GM21367 (cell line): ENCODE measurements around the gene ARHGAP8.

Experiments used
- ATAC-seq: cut with Tn5 transposase; IDR thresholded peaks from one replicate; pipeline ENCODE4 v1.9.1; 2021; ENCODE audit not compliant: unreplicated experiment

ARHGAP8 gene

GRCh38 chr22:44802071-44802700 is 49.8 kb downstream of the ARHGAP8 start:
- no peak for ATAC-seq

GRCh38 chr22:44802956-44803355 is 50.6 kb downstream of the ARHGAP8 start:
- no peak for ATAC-seq

DNA sequence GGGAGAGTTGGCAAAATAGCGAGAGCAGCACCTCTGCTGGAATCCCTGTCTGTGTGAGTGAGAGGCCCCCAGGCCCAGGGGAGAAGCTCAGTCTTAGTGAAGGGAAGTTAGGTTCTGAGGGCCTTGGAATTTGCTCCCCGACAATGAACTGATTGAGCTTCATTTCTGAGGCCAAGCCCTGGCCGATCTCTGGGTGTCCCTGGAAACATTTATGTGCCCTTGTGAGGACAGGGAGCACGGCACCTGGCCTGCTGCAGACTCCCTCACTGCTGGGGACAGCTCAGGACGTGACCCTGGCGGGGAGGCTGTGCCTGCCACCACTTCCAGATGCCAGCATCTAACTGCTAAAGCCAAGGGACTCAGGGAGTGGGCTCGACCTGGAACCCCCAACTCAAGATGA is 52.0 kb downstream of the ARHGAP8 start:
- ATAC-seq: no peak

DNA sequence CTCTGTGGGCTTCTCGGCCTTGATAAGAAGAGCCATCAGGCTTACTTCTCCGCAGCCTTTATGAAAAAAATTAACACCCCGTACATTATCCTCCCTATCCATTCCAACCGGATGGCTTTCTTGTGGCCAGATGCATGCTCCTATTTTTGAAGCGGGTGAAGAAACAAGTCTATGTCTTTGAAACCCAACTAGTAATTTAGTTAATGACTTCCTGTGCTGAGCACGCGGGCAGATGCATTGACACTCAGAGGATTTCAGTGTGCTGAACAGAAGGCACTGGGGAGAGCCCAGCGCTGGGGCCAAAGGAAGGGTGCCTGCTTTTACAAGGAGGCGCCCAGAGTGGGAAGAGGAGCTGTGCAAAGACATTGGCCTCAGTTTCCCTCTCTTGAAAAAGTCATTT is 53.3 kb downstream of the ARHGAP8 start:
- no peak for ATAC-seq

DNA sequence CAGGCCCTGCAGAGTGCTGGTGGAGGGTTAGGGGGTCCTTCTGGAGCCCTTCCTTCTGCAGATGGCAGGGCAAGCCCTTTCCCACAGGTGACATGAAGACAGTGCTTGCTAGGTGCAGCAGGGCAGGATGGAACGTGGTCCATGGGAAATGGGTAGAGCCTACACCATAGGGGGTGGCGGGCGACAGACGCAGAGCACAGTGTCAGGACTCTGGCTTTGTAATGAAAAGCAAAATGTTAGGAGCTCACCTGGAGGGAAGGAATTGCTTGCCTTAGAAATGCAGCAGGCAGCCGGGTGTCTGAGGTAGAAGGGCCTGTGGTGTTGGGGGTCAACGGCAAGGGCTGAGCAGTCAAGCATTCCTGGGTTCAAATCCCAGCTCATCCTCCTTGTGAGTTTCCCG is 54.9 kb downstream of the ARHGAP8 start:
- ATAC-seq: no peak

DNA sequence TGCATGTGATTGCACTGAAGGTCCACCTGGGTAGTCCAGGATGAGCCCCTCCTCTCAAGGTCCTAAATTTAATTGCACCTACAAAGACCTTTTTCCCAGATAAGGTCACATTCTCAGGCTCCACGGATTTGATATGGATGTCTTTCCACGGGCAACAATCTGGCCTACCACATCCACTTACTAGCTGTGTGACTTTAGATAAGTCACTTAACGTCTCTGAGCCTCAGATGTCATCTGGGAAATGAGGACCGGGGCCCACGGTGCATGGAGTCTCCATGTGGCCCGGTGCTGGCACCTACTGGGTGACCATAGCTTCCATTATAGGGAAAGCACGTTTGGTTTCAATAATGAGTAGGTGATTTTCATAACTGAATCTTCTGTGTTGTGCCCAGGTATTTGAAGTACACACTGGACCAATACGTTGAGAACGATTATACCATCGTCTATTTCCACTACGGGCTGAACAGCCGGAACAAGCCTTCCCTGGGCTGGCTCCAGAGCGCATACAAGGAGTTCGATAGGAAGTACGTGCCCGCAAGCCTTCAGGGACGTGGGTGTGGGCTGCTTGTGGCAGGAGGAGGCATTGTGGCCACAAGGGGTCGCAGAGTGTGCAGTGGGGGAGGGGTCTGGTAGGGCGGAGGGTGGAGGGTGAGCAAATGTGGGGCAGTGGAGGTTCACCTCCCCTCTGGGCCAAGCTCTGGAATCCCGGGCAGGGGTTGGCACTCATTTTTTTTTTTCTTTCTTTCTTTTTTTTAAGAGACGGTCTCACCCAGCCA is 55.7 kb downstream of the ARHGAP8 start:
- ATAC-seq: no peak

GRCh38 chr22:44809456-44809855 is 57.1 kb downstream of the ARHGAP8 start:
- ATAC-seq: no peak

- ATAC-seq: no peak
Observed at GRCh38 chr22:44811141-44811540, 58.8 kb downstream of the ARHGAP8 start.

GRCh38 chr22:44813416-44813815 is 61.0 kb downstream of the ARHGAP8 start:
- ATAC-seq: no peak

- no peak for ATAC-seq
Observed at GRCh38 chr22:44814266-44815098, 62.1 kb downstream of the ARHGAP8 start.

GRCh38 chr22:44815099-44816070 is 63.0 kb downstream of the ARHGAP8 start:
- no peak for ATAC-seq

- ATAC-seq: no peak
Observed at GRCh38 chr22:44816141-44816540, 63.8 kb downstream of the ARHGAP8 start.

GRCh38 chr22:44818727-44819126 is 66.4 kb downstream of the ARHGAP8 start:
- no peak for ATAC-seq

GRCh38 chr22:44819966-44820631 is 67.7 kb downstream of the ARHGAP8 start:
- ATAC-seq: no peak

GRCh38 chr22:44821741-44822475 is 69.5 kb downstream of the ARHGAP8 start:
- ATAC-seq: no peak

DNA sequence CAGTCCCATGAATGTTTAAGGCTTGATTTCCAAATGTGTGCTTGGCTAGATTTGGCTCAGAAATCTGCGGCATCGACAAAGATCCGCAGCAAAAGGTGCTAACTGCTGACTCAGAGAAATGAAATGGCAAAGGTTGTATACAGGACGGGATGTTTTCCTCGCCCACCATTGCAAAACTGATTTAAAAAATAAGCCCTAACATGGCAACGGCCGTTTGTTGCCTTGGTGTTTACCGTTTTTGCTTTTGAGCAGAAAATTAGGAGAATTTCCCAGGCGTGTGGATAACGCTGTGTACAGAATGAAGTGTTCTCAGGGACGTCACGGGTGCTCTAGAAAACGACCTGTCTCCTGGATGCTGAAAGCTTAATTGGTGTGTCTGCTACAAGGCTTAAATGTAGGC is 70.2 kb downstream of the ARHGAP8 start:
- no peak for ATAC-seq

GRCh38 chr22:44823396-44823795 is 71.0 kb downstream of the ARHGAP8 start:
- ATAC-seq: no peak

GRCh38 chr22:44823806-44824205 is 71.4 kb downstream of the ARHGAP8 start:
- no peak for ATAC-seq

DNA sequence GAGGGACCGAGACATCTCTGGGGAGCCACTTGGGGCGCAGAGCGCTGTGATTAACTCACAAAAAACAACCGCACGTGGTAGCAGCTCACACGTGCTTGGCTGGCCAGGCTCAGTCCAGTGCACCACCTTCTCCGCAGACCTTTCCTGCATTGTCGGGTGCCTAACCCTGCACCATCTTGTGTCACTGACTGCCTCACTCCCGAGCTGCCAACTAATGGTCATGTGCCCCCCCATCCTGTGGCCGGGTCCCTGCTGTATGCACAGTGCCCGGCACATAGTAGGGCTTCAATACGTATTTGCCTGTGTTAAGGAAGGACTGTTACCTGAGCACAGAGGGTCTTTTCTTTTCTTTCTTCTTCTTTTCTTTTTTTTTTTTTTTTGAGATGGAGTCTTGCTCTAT is 71.9 kb downstream of the ARHGAP8 start:
- no peak for ATAC-seq
